NCI-H345 (cell line): Measurements from ENCODE around the gene SCN10A.

ENCODE experiments used
- DNase-seq: peaks from one replicate; lab custom pipeline; 2025; lab: John Stamatoyannopoulos, UW

SCN10A gene

GRCh38 chr3:38651153-38651789 lies 164.7 kb downstream of the SCN10A start:
- peak; percentile 63 for DNase-seq

- no peak for DNase-seq
Observed at GRCh38 chr3:38650248-38650951, 165.6 kb downstream of the SCN10A start.

- DNase-seq: peak; percentile 38
Observed at GRCh38 chr3:38649500-38650247, 166.3 kb downstream of the SCN10A start, which contains the start of gene SCN5A. Gene SCN5A (minus strand): TSS chr3:38649687. CDS start chr3:38633307, 16,380 bp downstream.

- DNase-seq: no peak
Observed at GRCh38 chr3:38648659-38649499, 167.1 kb downstream of the SCN10A start.

- DNase-seq: no peak
Observed at GRCh38 chr3:38648024-38648658, 167.9 kb downstream of the SCN10A start.

GRCh38 chr3:38647217-38647970 lies 168.6 kb downstream of the SCN10A start:
- DNase-seq: no peak
